Dedifferentiated amniotic fluid mesenchymal stem cell (primary cell): ENCODE data around the gene ABCB4.
A peak's percentile ranks its signal among the peaks of the same experiment; 100 is the strongest.
"Not testable (repeated sequence)": the region's sequence is repeated elsewhere in the genome, so short reads cannot be mapped to it uniquely, and the experiment has no call there.

Experiments used
- DNase-seq: peaks from one replicate; pipeline ENCODE4 v3.0.0-alpha.2; 2016; ENCODE audit errors: extremely low spot score

ABCB4 gene

GRCh38 chr7:87476179-87476557 lies 688 bp upstream of the ABCB4 start:
- DNase-seq, result no peak

- DNase-seq, result peak; percentile 57
Measured at GRCh38 chr7:87474533-87475358, 734 bp downstream of the ABCB4 start.

- DNase-seq, result peak; percentile 53
Measured at GRCh38 chr7:87473986-87474385, 1.5 kb downstream of the ABCB4 start.

GRCh38 chr7:87473192-87473591 lies 2.3 kb downstream of the ABCB4 start:
- no peak for DNase-seq

- no peak for DNase-seq
Measured at GRCh38 chr7:87471473-87471872, 4.0 kb downstream of the ABCB4 start.

GRCh38 chr7:87469204-87469603 lies 6.3 kb downstream of the ABCB4 start:
- DNase-seq, result not testable (repeated sequence)

GRCh38 chr7:87465534-87465880 lies 10.0 kb downstream of the ABCB4 start:
- not testable (repeated sequence) for DNase-seq

GRCh38 chr7:87464830-87465533 lies 10.5 kb downstream of the ABCB4 start:
- not testable (repeated sequence) for DNase-seq

- no peak for DNase-seq
Measured at GRCh38 chr7:87463982-87464381, 11.5 kb downstream of the ABCB4 start.

- not testable (repeated sequence) for DNase-seq
Measured at GRCh38 chr7:87460444-87460843, 15.0 kb downstream of the ABCB4 start.

GRCh38 chr7:87459941-87460340 lies 15.5 kb downstream of the ABCB4 start:
- no peak for DNase-seq

- DNase-seq, result no peak
Measured at GRCh38 chr7:87458148-87458547, 17.3 kb downstream of the ABCB4 start.

GRCh38 chr7:87456247-87456646 lies 19.2 kb downstream of the ABCB4 start:
- no peak for DNase-seq

GRCh38 chr7:87452279-87452678 lies 23.2 kb downstream of the ABCB4 start:
- no peak for DNase-seq

- DNase-seq, result no peak
Measured at GRCh38 chr7:87451187-87451586, 24.3 kb downstream of the ABCB4 start.

- no peak for DNase-seq
Measured at GRCh38 chr7:87450706-87451105, 24.8 kb downstream of the ABCB4 start.

GRCh38 chr7:87448388-87448787 lies 27.1 kb downstream of the ABCB4 start:
- no peak for DNase-seq

- DNase-seq, result no peak
Measured at GRCh38 chr7:87447116-87447635, 28.3 kb downstream of the ABCB4 start.

GRCh38 chr7:87445897-87446296 lies 29.6 kb downstream of the ABCB4 start:
- DNase-seq, result no peak

- DNase-seq, result no peak
Measured at GRCh38 chr7:87435546-87435945, 39.9 kb downstream of the ABCB4 start.

- no peak for DNase-seq
Measured at GRCh38 chr7:87432536-87432935, 42.9 kb downstream of the ABCB4 start.

- DNase-seq, result no peak
Measured at GRCh38 chr7:87427288-87427687, 48.2 kb downstream of the ABCB4 start.

GRCh38 chr7:87426160-87426559 lies 49.3 kb downstream of the ABCB4 start:
- DNase-seq, result no peak
